ENCODE results near the gene ST8SIA6.

- TF ChIP-seq EP300 (IDR thresholded peaks at IDR 0.05; ENCODE audit: low read length) (no peak), EZH2 (IDR thresholded peaks at IDR 0.05; ENCODE audit: borderline replicate concordance, low read depth, low read length) (no peak), POLR2A (conservative IDR thresholded peaks at IDR 0.05) (no peak), ZBTB8A (IDR thresholded peaks at IDR 0.05; ENCODE audit: partially characterized antibody) (no peak), ELK1 (CRISPR knock-in tag; IDR thresholded peaks at IDR 0.05) (no peak), TCF7 (IDR thresholded peaks at IDR 0.05; ENCODE audit: borderline replicate concordance) (no peak), HMGN3 (IDR thresholded peaks at IDR 0.05; ENCODE audit: borderline replicate concordance, extremely low read depth, insufficient read length, low read depth, low read length) (no peak), POLR3A (IDR thresholded peaks at IDR 0.05; ENCODE audit: borderline replicate concordance, extremely low read depth, insufficient read depth, insufficient read length) (no peak), TAF1 (IDR thresholded peaks at IDR 0.05; ENCODE audit: control insufficient read depth, extremely low read depth, insufficient read depth, low read length, severe bottlenecking) (no peak), ZNF232 (CRISPR knock-in tag; IDR thresholded peaks at IDR 0.05) (no peak), POLR2AphosphoS5 (IDR thresholded peaks at IDR 0.05; ENCODE audit: control insufficient read depth, insufficient read depth, low read depth, low read length) (no peak), ETV6 (IDR thresholded peaks at IDR 0.05; ENCODE audit: borderline replicate concordance in 1 of 2, low read depth in 2 of 2, low read length in 1 of 2) (no peak), ETV6 (CRISPR knock-in tag; IDR thresholded peaks at IDR 0.05; ENCODE audit: borderline replicate concordance) (no peak)
- TF ChIP-seq, protein P1, sequence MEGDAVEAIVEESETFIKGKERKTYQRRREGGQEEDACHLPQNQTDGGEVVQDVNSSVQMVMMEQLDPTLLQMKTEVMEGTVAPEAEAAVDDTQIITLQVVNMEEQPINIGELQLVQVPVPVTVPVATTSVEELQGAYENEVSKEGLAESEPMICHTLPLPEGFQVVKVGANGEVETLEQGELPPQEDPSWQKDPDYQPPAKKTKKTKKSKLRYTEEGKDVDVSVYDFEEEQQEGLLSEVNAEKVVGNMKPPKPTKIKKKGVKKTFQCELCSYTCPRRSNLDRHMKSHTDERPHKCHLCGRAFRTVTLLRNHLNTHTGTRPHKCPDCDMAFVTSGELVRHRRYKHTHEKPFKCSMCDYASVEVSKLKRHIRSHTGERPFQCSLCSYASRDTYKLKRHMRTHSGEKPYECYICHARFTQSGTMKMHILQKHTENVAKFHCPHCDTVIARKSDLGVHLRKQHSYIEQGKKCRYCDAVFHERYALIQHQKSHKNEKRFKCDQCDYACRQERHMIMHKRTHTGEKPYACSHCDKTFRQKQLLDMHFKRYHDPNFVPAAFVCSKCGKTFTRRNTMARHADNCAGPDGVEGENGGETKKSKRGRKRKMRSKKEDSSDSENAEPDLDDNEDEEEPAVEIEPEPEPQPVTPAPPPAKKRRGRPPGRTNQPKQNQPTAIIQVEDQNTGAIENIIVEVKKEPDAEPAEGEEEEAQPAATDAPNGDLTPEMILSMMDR (IDR thresholded peaks at IDR 0.05 in 2 of 3, conservative IDR thresholded peaks at IDR 0.05 in 1 of 3; ENCODE audit: insufficient read depth in 2 of 3, low read depth in 1 of 3, low read length in 3 of 3) = no peak
- TF ChIP-seq, protein P2, sequence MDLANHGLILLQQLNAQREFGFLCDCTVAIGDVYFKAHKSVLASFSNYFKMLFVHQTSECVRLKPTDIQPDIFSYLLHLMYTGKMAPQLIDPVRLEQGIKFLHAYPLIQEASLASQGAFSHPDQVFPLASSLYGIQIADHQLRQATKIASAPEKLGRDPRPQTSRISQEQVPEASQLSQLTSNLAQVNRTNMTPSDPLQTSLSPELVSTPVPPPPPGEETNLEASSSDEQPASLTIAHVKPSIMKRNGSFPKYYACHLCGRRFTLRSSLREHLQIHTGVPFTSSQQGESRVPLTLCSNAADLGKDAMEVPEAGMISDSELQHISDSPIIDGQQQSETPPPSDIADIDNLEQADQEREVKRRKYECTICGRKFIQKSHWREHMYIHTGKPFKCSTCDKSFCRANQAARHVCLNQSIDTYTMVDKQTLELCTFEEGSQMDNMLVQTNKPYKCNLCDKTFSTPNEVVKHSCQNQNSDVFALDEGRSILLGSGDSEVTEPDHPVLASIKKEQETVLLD (IDR thresholded peaks at IDR 0.05) = no peak
Measured at GRCh38 chr10:17407047-17407446, 47.3 kb downstream of the ST8SIA6 start.

All from K562 (cell line).